GM18499 (cell line): Measurements from ENCODE around the gene AK1.

Experiments used
- ATAC-seq: cut with Tn5 transposase; IDR thresholded peaks from one replicate; pipeline ENCODE4 v1.9.1; 2021; ENCODE audit warnings: moderate number of reproducible peaks; ENCODE audit not compliant: insufficient read depth, unreplicated experiment

AK1 gene

DNA sequence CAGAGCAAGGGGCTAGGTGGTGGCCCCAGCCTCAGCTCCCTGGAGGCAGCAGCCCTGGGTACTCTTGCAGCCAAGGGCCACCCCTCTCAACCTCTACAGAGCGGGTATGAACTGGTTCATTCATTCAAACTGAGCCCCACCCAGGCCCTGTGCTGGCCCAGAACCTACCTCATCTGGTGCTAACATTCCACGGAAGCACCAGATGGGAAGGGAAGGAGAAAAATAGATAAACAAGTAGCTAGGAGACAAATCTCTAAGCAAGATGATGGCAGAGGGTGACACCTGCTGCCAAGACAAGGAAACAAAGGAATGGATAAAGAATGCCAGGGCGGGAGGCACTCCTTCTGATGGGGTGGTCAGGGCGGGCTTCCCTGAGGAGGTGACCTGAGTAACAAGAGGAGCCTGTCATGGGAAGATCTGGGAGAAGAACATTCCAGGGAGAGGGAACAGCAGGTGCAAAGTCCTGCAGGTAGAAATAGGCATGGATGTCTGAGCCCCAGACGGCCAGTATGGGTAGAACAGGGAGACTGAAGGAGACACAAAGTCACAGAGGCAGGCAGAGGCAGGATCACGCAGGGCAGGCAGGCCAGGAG, 33.2 kb upstream of the AK1 start:
- no peak for ATAC-seq

DNA sequence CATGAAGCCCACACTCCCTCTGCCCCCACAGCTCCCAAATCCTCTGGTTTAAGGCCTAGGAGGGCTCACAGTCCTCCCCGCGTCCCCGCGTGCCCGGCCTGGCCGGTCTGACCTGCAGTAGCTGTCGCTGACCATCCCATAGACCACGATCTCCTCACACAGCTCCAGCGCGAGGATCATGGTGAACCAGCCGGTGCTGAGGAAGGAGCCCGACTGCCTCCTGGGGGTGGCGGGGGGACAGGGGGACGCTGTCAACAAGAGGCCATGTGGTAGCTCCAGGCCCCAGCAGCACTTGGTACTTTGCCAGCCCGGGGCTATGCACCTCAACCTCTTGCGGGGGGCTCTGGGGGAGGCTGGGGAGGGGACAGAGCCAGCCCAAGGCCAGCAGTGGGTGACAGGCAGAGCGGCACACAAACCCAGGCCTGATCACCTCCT, 32.4 kb upstream of the AK1 start:
- ATAC-seq: no peak

- ATAC-seq: no peak
These were observed 31.1 kb upstream of the AK1 start for GRCh38 chr9:127908660-127908926.

DNA sequence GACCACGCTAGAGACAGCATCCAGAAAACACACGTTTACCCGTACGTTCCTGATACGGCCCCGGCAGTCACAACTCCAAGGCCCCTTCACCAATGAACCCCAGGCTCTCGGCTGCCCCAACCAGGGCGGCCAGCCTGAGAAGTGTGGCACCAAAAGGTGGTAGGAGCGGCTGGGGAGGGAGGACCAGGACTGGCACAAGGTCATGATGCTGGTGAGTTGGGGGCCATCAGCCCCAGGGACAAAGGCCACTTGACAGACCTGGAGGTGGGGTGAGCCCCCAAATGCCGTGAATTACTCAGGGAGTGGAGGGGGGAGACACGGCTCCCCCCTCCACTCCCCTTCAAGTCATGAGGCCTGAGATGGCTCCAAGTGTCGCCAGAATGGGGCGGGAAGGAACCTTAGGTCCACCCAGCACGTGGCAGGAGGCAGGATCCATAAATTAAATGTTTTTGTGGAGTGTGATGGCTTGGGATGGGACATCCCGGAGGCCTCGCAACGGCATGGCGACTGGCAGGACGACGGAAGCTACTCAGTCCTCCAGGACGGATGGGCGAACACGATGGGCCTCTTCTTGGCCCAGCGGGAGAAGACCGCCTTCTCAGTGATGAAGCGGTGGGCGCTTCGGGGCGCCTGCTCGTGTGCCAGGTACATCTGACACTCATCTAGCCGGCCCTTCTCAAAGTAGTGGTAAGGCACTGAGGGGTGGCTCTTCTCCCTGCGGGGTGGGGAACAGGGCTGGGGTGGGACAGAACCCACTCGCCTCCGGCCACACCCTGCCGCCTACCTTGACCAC, 30.6 kb upstream of the AK1 start:
- no peak for ATAC-seq

DNA sequence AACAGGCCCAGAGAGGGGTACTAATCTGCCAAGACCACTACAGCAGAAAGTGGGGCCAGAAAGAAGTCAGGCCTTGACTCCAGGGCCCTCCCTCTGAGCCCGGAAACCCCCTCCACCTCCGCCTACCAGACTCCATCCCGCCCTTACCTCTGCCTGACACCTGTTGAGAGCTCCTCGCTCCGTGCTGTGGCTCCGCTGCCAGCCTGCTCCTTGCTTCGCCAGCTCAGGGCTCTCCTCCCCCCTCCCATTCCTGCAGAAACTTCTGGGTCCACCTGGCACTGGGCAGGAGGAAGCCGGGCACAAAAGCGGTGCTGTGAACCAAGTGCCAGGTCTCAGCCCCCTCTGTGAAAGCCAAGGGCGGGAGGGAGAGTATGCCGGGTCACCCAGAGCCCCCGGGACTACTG, 28.3 kb upstream of the AK1 start:
- ATAC-seq: no peak

DNA sequence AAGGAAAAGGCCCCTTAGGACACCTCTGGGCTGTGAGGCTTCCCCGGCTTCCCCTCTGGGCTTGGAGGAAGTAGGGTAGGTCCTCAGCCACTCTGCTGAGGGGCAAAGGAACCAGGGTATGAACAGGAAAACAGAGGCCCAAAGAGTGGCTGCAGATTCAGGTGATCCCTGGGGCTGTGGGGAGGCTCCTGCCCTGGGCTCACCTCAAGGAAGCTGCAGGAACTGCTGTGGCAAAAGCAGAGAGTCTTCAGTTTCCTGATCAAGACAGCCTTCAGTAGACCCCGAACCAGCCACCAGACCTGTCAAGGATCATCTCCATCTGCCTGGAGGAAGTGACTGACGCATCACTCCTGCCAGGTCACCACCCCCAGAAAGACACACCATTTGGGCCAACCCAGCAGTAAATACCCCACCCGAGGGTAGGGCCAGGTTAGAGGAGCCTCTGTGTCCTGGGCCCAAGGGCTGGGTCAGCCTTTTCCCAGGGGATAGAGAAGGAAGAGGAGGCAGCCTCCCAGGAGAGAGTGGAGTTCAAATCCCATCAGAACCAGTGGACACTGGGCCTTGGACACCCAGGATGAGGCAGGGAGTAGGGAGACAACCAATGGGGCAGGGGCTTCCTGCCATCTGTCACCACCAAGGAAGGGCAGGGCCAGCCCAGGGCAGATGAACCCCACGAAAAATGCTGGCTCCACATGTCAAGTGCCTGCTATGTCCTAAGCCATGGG, 27.7 kb upstream of the AK1 start:
- ATAC-seq: no peak

DNA sequence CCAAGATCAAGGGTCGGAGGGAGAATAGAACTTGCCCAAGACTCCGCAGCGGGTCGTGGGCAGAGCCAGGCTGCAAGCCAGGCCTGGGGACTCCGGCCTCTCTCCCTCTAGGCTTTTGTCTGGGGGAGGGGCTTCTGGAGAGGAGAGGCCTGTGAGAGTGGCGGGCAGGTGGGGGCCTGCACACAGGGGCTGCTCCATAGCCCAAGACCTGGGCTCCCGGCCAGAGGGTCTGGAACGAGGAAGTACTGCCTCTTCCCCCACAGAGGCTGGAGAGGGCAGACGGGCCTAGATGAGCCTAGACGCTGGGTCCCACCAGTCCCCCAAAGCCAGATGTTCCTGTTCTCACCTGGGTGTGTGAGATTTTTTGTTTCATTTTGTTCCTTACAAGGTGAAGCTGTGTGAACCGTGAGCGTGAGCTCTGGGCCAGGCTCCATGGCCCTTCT, 27.1 kb upstream of the AK1 start:
- no peak for ATAC-seq

- ATAC-seq: no peak
These were observed 26.3 kb upstream of the AK1 start for GRCh38 chr9:127903557-127904475.

DNA sequence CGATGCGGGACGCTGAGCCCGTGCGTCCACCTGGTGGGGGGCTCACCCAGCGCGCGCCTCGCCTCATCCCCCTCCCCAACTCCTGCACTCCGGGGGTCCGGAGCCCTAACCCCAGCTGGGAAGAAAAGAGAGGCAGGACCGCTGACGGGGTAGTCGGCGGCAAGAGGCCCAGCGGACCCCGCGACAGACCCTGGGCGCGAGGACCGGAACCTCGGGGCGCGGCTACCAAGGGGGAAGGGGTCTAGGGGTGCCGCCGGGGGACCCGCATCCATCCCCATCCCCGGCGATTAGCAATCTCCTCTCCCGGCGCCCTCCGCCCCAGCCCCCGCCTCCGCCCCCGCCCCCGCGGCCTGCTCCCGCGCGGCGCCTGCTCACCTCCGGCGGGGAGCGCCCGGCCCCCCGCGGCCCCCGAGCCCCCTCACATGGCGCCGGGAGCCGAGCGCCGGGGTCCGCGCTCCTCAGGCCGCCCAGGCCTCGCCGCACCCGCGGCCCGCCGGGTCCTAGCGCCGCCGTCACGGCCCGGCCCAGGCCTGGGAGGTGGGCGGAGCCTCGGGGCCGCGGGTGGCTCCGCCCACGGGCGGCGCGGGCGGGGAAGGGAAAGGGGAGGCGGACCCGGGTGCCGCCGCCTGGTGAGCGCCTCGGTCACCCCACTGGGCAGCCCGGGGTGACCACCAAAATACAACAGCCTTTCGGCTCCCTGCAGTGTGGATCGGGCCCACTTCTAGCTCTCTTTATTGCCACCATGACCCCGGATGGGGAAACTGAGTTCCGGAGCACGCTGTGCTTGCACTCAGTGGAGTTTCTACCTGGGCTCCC, 21.9 kb upstream of the AK1 start, which contains the start of gene ST6GALNAC6:
TSS of gene ST6GALNAC6 (minus strand) at position 476 of the 816 bp plus-strand sequence. CDS start 1,622 bp downstream, outside the sequence.
- ATAC-seq: no peak

DNA sequence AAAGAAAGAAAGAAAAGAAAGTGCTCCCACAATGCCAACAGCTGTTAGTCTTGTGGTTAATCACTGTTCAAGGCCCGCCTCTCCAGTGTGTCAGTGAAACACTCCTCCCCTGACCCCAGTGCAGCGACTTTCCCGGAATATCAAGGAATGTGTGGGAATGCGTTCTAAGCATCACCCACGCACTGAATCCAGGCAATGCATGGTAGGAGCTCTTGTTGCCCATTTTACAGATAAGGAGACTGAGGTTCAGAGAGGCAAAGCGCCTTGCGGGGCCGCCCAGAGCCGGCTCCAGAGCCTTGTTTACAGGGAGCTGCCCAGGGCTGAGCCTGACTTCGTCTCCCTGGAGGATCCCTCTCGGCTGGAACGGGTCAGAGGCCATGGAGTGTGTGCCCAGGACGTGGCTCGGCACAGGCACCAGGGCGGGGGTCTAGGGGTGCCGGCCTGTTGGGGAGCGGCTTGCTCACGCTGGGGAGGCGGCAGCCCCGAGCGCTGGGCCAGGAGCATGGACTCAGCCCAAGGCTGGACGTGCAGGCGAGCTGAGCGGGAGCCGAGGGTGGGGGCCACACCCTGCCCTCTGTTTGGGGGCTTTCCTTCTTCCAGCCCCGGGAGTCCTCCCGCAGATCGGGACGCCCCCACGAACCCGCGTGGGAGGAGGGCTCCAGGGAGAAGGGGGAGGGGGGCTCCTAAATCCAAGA, 21.1 kb upstream of the AK1 start:
- no peak for ATAC-seq

- no peak for ATAC-seq
These were observed 19.8 kb upstream of the AK1 start for GRCh38 chr9:127897193-127897692.

- ATAC-seq: no peak
These were observed 19.1 kb upstream of the AK1 start for GRCh38 chr9:127896395-127897192.

GRCh38 chr9:127895811-127896210, 18.3 kb upstream of the AK1 start:
- no peak for ATAC-seq

DNA sequence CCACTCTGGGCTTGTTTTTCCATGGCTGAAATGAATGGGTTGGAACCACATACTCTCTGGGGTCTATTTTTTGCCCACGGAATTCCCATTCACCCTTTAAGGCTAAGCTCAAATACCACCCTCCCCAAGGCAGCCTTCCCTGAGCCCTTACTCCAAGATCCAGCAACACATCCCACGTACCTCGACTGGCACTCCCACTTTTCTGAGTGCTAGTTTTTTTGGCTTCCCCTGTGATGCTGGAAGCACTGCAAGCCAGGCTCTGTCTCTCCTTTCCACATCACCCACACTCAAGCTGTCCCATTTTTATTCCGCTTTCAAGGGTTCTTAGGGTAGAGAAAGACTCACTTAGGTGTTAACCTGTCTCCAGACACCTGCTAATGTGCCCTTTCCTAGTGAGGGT, 15.9 kb upstream of the AK1 start:
- ATAC-seq: no peak

GRCh38 chr9:127892831-127893230, 15.4 kb upstream of the AK1 start:
- no peak for ATAC-seq

- no peak for ATAC-seq
These were observed 12.6 kb upstream of the AK1 start for GRCh38 chr9:127890053-127890452.

DNA sequence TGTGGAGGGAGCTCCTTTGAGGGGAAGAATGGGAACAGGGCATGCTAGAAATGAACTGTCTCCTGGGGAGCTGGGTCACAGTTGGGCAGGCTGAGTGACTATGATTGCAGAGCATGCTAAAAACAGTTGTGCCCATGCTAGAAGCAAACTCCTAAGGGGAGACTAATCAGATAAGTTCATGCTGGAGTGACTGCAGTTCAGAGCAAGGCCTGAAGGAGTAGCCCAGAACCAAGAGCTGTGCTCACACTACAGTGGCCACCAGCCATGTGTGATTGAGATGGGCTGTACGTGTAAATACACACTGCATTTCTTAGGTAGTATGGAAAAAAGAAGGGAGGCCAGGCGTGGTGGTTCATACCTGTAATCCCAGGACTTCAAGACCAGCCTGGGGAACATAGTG, 10.3 kb upstream of the AK1 start:
- no peak for ATAC-seq

- ATAC-seq: no peak
These were observed 9.0 kb upstream of the AK1 start for GRCh38 chr9:127886401-127886972.
